ENCODE results near the gene KCNQ5.

The KCNQ5 gene

DNA sequence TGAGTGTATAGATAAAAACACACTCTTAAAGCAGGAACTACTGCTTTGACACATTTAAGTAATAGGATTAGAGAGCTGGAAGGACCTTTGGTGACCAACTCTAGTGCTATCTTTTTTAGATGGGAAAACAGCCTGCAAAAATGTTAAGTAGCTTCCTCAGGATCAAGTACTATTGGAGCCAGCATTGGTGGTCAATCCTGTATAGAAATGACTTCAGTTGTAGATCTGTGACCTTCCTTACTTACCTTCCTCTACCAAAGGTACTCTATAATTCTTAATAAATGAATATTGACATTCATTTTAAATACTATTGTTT, 18.7 kb downstream of the KCNQ5 start:
- DNase-seq: no peak

DNA sequence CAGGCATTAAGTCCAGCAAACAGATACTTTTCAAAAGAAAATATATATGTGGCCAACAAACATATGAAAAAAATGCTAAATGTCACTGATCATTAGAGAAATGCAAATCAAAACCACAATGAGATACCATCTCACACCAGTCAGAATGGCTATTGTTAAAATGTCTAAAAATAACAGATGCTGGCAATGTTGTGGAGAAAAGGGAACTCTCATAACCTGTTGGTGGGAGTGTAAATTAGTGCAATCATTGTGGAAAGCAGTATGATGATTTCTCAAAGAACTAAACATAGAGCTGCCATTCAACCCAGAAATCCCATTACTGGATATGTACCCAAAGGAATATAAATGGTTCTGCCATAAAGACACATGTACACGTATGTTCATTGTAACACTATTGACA, 20.6 kb downstream of the KCNQ5 start:
- no peak for DNase-seq

DNA sequence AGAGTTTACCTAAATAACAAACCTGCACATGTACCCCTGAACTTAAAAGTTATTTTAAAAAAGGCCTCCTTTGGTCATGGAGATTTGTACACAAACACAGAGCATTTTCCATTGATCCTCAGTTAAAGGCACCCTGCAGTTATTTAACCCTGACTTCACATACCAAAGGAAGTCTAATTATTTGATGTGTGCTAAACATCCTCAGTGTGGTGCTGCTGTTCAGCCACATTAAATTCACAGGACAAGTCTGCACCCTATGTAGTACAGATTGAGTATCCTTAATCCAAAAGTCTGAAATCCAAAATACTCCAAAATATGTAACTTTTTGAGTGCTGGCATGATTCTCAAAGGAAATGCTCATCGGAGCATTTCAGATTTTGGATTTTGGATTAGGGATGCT, 21.4 kb downstream of the KCNQ5 start:
- DNase-seq: no peak

DNA sequence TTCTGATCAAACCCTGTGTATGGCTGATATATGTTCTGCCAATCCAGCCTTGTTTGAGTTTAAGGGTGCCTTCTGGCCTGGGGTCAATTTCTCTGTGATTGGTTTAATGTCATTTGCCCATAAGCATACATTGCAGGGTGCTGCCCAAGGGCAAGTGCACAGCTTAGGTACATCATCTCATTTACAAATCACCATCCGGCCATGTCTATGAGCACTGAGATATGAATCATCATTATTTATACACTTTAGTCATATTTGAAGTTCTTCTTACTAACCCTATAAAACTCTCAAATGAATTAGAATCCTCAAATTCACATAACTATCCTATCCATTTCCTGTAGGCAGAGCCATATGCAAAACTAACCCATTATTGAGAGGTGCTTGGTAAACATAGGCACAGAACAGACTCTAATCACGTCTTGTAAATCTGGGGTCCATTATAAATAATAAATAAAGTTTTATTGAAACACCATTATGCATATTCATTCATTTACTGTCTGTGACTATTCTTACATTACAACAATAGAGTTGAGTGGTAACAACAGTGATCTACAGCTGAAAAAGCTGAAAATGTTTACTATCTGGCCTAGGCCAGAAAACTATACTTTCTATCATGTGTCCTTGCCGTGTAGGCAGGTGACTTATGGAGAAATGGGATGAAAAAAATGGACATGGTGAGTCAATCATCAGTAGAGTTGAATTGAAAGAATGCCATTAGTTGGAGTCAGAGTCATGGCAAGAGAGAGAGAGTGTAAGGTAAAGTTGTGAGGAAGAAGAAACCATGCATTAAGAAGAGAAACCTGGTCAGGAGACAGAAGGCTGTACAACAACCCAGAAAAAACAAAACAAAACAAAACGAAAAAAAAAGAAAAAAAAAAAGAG, 25.0 kb downstream of the KCNQ5 start:
- no peak for DNase-seq

DNA sequence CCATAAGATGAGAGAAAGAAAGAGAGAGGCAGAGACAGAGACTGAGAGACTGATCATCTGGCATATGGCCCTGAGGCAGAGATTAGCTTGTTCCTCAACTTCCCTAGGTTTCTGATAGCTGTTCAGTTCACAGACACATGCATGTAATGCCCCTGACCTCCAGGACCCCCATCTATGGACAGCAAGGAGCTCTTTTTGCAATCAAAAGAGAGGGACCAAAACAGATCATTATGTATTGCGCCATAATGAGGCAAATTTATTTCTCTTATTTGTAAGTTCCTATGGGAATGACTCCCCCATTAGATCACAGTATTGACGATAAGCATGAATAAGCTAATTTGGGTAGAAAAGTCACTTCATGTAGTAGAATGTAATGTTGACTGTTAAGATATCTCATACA, 25.6 kb downstream of the KCNQ5 start:
- DNase-seq: no peak

DNA sequence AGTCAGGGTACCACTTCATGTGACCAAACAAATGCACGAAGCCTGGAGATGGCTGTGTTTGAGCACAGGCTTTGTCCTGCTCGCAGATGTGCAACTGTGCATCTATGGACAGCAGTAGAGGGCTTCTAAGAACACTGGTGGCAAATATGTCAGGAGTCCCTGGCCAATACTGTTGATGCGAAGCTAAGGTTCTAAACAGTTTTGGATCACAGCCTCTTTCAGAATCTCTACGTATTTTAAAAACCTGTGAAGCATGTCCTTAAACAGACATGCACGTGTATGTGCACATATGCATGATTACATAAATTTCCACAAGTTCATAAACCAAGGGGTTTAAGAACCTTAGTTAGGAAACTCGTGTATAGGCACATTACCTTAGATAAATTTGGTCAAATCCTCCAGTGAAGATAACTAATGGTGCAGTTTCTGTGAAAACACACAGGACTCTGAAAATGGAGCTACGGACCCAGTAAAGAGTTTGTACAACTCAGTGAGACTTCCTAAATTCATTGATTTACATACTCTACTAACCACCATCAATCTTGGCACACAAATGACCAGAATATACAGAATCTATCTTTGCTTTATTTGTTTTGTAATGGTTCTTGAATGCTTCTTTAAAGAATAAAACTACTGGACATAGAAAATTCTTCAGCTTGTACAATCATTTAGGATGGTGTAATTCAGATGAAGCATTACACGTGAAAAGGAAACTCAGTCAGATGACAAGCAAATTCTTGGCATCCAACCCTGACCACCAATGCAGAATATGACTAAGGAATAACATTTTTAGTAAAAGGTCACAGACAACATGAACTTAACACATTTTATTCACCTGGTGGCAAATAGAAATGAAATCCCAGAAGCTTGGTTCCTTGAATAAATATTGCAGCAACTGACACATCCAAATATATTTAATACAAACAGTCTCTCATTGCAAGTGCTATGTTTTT, 27.4 kb downstream of the KCNQ5 start:
- no peak for DNase-seq

DNA sequence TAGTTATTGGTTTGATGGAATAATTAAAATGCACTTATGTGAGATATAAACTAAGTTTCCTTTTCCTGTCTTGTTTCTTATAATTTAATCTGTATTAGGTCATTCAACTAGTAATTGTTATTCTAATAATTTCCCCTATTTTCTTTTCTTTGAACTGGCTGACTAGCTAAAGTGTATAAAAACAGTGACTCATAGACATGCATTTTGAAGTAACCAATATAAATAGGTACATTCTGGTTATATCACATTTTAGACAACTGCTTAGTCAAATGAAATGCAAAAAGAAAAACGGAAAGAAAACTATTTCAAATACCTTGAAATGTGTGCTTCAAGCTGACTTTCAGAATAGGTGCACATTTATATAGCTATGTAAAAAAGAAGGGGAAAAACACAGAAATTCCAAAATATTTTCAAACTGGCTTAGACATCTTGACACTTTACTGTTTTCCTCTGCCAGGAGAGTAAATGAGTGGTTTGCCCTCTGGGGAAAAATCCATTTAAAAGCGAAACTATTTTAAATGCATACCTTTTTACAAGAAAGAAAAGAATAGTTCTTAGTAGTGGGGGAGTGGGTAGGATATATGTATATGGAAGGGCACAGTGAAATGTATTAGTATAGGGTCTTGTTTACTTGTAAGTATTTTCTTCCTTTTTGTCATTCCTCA, 28.3 kb downstream of the KCNQ5 start:
- no peak for DNase-seq

DNA sequence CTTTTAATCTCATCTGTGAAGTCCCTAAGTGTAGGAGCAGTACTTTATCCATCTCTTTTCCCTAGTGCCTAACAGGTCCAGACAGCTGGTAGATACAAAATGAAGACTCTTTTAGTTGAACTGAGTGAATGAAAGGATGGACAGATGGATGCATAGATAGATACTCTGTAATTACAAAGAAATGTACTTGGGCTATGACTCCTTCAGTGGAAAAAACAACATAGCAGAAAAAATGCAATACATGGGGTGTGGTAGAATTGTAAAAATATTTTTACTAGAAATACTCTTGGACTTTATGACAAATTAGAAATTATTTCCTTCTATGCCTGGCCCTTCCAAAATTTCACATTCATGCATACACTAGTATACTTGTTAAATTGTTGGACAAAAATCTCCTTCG, 29.3 kb downstream of the KCNQ5 start:
- no peak for DNase-seq

DNA sequence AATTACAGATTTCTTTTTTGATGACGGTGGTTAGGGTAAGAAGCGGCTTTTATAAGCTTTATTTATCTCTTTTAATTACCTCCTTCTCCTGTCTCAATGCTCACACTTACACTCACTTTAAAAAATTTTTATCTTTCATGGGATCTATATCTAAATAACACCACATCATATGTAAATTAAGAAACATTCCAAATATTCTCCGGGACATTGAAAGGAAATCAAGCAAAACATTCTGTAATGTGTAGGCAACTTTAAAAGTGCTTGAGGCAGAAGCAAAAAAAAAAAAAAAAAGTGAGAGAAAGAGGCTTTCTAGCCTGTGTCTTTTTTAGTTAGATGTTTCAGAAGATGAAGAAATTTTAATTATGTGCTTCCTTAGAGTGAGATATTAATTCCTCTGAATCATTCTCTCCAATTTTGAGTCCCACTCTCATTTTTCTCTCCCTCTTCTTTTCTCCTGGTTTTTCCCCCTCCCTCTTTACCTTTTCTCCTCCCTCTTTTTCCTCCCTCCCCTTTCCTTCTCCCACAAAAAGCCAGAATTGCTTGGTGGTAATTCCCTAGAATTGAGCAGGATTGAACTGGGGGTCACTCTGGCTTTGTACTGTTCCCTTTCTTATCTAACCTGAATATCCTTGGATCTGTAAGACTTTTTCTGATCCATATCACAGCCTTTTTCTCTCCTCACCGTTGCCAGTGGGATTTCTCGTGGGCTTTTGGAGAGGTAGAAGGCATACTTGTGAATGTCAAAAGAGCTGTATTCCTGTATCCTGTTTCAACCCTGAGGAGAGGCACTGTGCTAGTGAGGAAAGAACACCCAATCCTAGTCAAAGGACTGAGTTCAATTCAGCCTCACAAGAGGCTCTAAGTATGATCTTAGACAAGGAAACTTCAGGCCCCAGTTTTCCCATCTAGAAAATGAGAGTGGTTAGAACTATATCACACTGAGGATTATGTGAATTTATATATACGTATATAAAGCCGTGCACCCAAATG, 30.4 kb downstream of the KCNQ5 start:
- DNase-seq: no peak

DNA sequence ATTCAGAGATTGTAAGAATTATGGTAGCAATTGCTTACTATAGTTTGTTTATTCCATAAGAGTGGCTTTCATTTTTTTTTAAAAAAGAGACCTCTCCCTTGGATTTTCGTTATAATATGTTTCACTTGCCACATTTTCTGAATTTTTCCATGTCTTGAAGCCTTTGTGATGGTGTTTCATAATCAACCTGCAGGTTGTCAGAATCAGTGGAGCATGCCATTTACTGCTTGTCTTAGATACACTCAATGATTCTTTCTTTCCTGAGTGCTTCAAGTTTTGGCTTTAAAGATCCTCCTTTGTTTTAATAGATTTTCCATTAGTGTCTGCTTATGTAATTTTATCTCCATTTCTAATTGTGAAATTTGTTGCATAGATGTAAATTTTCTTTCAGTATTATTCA, 31.2 kb downstream of the KCNQ5 start:
- DNase-seq: no peak

DNA sequence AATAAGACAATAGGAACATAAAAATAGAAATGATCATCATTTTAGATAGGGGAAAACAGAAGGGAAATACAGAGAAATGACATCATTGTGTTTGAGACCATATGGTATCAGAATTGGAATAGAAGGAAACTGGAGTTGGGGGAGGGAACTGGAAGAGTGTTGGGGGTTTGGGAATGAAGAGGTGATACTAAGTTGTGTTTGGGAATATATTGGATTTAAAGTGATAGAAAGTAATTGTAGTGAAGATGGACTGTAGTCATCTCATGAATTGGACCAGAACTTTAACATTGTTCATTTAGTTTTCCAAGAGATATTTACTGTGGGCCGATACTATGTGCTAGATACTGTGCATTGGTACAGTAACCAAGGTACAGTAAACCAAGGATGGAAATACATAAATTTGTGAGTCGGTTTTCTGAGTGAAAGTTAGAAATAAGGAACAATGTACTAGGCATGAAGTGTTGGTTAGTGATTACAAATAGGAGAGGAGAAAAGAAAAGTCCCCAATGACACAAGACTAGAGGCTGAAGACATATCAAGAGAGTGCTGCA, 32.3 kb downstream of the KCNQ5 start:
- no peak for DNase-seq

DNA sequence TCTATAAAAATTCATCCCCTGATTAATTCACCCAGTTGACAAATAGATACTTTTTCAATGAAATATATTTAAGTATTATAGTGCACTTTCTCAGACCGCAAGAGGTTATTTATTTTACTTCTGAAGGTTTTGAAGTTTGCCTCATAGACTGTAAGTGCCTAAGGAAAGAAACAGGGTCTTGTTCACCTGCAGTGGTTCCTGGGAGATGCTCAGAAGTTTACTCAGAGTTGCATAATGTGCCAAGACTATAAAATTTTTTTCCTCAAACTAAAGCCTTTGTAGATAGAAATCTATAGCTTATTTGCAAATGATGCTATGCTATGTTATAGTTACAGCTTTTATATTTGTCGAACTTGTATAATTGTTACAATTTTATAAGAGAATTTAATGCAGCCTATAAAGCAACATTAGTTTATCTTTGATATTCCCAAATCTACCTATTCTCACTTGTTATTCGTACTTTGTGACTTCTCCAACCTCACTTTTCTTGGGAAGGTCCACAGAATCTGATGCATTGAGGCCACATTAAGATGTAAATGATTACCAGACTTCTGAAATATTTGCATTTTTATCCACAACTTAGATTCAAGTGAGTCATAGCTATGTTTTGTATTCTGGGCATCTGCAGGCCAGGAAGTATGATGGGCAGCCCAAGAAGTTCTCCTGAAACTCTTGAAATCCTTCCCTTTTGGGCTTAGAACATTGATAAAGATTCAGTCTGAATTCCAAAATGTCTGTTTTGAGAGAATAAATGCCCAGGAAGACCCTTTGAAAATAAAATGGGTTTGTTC, 35.7 kb downstream of the KCNQ5 start:
- DNase-seq: no peak

DNA sequence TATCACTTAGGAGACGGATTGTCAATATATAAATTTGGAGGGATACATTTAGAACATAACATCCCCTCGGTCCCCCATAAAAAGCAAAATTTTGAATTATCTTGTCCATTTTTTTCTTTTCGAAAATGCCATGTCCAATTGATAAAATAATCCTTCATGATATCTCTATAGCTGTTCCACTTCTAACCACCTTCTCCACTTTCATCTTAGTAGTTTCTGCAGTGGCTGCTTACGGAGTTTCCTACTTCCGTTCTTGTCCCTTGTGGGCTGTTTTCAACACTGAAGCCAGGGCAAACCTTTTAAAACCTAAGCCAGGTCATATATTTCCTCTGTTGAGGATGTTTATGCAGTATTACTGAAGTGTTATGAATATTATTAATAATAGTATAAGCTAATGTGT, 37.9 kb downstream of the KCNQ5 start:
- DNase-seq: no peak

DNA sequence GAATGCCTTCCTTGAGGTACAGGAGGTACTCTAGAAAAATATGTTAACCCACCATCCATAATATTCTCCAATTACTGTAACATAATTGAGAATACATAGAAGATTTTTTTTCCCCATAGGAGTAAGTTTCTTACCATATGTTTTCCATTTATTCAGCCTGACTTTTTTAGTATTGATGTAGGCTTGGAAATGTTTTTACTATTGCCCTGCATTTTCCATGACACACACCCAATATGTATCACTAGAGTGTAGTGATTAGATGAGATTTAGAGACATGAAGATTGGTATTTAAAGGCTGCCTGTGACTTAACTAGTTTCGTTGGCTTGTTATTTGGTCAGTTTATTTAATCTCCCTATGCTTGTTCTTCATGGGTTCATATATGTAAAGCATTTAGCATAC, 39.5 kb downstream of the KCNQ5 start:
- no peak for DNase-seq

DNA sequence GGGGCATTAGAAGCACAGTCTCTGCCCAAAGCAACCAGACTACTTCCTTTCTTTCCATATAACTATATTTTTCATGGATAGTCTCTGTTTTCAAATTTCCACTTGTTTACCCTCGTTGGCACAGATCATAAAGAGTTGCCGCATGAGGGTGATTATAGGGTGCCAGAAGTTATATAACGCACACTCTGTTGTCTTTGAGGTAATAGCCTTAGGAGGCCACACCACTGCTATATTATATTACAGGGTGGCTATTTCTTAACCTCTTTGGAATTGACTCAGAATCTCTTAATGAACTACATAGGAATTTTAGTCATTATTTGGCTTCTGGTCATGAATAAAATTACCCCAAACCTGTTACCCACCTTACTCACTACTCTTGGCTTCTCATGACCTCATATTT, 43.7 kb downstream of the KCNQ5 start:
- DNase-seq: no peak

DNA sequence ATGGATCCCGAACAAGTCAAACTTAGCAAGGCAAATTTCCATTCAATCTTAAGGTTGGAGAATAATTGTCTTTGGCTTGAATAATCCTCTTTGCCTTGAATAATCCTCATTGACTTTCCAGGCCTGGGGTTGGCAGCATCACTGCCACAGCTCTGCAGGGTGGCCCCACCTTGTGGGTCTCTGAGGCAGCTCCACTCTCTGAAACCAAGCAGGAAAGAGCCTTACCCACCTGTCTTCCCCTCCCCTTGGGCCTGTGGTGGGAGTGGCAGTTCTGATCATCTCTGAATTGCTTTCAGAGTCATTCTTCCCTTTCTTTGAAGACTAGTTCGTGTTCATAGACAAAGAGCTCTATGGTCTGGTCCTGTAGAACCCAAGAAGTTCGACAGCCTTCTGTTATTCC, 47.5 kb downstream of the KCNQ5 start:
- no peak for DNase-seq

DNA sequence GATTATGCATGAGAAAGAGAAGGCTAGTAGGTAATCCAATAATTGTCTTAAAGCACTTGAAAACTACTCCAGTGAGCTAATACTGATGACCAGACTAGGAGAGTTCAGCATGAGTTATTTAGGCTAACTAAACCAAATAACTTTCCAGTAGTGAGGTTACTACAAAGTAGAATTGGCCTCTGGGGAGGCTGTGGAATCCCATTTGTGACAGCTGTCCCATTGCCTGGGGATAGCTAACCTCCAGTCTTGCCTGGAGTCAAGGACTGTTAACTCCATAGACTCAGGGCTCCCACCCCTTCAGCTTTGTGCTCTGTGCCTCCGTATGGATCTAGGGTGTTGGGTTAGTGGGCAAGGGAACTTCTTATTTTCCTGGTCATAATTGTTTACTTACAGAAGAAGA, 51.0 kb downstream of the KCNQ5 start:
- DNase-seq: no peak

DNA sequence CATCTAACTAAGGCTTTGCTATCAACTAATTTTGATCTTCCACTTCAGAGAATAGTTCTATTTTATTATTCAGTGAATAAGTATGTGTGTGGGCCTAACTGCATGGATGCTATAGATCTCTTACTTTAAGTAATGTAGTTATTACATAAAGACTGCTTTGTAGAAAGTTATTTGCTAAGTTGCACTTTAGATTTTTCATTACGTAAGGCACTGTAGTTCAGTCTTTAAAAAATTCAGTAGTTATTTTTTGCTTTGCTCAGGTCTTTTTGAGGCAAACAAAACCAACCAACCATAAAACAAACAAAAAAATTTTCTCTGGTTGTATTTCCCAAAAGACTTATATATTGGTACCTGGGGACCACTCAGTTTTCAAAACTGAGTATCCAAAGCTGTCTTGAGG, 53.0 kb downstream of the KCNQ5 start:
- no peak for DNase-seq

DNA sequence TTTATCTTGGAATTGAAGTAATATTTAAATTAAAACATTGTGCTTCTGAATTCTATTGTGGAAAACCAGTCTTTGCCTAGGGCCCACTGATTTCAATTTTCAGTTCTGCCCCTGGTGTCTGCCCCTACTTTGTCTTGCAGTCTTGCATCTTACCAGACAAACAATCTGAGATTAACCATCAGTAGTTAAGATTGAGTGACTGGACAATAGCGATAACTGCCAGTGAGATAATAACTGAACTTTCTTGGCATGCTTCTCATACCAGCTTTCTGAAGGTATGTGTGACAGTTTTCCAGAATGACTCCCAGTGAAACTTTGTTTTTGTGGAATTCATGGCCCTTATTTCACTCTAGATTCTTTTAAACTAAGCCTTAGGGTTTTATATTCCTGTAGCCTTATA, 53.5 kb downstream of the KCNQ5 start:
- DNase-seq: no peak

DNA sequence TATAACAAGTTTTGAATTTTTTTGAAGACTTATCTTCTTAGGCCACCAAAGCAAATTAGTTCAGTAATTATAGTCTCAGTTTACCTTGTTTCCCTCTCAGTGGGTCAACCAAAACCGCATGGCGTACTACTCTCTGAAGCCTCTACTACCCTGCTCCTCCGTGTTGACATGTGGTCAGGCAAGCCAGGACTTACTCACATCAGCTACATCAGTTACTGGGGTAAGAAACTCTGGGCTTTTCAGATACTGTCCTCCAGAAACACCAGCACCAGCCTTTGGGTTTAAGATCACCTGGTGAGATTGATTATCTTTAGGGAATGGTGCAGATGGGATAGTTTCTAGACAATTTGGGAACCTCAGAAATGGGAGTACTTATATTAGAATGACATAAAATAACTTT, 55.1 kb downstream of the KCNQ5 start:
- no peak for DNase-seq

DNA sequence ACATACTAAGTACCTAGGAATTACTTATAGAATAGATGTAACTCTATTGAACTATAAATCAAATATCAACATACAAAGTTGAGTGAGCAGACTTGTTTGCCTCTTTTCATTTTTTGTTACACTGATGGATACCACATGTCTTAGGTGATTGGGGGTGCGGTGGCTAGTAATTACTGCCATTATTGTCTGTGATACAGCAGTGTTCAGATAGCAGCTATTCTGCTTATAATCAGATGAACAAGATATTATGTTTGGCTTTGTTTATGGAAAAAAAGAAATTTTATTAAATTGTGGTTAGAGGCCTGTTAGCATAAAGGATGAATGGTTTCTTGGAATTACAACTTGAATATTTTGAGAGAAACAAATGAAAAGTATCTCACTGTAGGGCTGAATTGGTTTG, 55.9 kb downstream of the KCNQ5 start:
- DNase-seq: no peak

Measured in NCI-H1694 treated with DMSO at 0.1 percent for 48 hours (cell line).